NCI-H748 (cell line): ENCODE data around the gene GANC.

Experiments used
- DNase-seq: peaks from one replicate; lab custom pipeline; 2025; ENCODE audit not compliant: unreplicated experiment; lab: John Stamatoyannopoulos, UW

GANC gene

GRCh38 chr15:42344763-42345162 is 71.8 kb downstream of the GANC start:
- no peak for DNase-seq

- no peak for DNase-seq
These were observed 72.5 kb downstream of the GANC start for GRCh38 chr15:42345504-42345903.

- no peak for DNase-seq
These were observed 75.1 kb downstream of the GANC start for GRCh38 chr15:42348083-42348482.

- no peak for DNase-seq
These were observed 76.2 kb downstream of the GANC start for GRCh38 chr15:42349186-42349585.

- no peak for DNase-seq
These were observed 79.4 kb downstream of the GANC start for GRCh38 chr15:42352401-42352800.

GRCh38 chr15:42353061-42353460 is 80.1 kb downstream of the GANC start:
- DNase-seq: no peak

- no peak for DNase-seq
These were observed 81.8 kb downstream of the GANC start for GRCh38 chr15:42354824-42355223.

GRCh38 chr15:42355291-42355690 is 82.3 kb downstream of the GANC start:
- no peak for DNase-seq

GRCh38 chr15:42356851-42357250 is 83.8 kb downstream of the GANC start:
- DNase-seq: no peak

- DNase-seq: no peak
These were observed 85.1 kb downstream of the GANC start for GRCh38 chr15:42358141-42358540.

- no peak for DNase-seq
These were observed 86.2 kb downstream of the GANC start, which contains the start of gene CAPN3 for GRCh38 chr15:42359249-42359648. TSS of gene CAPN3 (plus strand) at chr15:42359501. CDS start at chr15:42359806, 305 bp downstream.

GRCh38 chr15:42359985-42360384 is 87.0 kb downstream of the GANC start:
- DNase-seq: no peak

GRCh38 chr15:42360535-42361112 is 87.6 kb downstream of the GANC start:
- DNase-seq: no peak

- no peak for DNase-seq
These were observed 90.5 kb downstream of the GANC start for GRCh38 chr15:42363487-42363886.

- no peak for DNase-seq
These were observed 90.9 kb downstream of the GANC start for GRCh38 chr15:42363942-42364341.

GRCh38 chr15:42364529-42364928 is 91.5 kb downstream of the GANC start:
- DNase-seq: no peak

- no peak for DNase-seq
These were observed 93.0 kb downstream of the GANC start for GRCh38 chr15:42365921-42366550.

GRCh38 chr15:42367041-42367440 is 94.0 kb downstream of the GANC start:
- DNase-seq: no peak

GRCh38 chr15:42368096-42368495 is 95.1 kb downstream of the GANC start:
- DNase-seq: no peak

- no peak for DNase-seq
These were observed 98.1 kb downstream of the GANC start for GRCh38 chr15:42371096-42371495.

GRCh38 chr15:42373274-42373673 is 100.3 kb downstream of the GANC start:
- DNase-seq: no peak

GRCh38 chr15:42373936-42374335 is 100.9 kb downstream of the GANC start:
- DNase-seq: no peak

GRCh38 chr15:42374810-42375209 is 101.8 kb downstream of the GANC start:
- DNase-seq: no peak
